ENCODE measurements around the gene MRPL37.

- TF ChIP-seq CTCF (IDR thresholded peaks at IDR 0.05) (no peak), POLR2A (IDR thresholded peaks at IDR 0.05) (no peak)
Measured at GRCh38 chr1:54234284-54234683, 34.3 kb downstream of the MRPL37 start.
